PC-3 (cell line): Measurements from ENCODE around the gene ZBTB7C. TPM values are rescaled to one million over a fixed set of nuclear protein-coding genes. Genes with fewer than 3 reads are reported as not detected.
A peak's percentile ranks its signal among the peaks of the same experiment; 100 is the strongest.

Source experiments
- ATAC-seq: fragments of 200-7000 bp; cut with Tn5 transposase; 2 replicates; pipeline ENCODE4 v1.9.1; 2020; ENCODE audit warnings: mild to moderate bottlenecking, moderate library complexity
- BruUV-seq: library from RNA; stranded (reverse); fragments of 400-500 nt; replicated peaks from 2 replicates; lab custom pipeline; 2021; lab: Mats Ljungman, UMichigan
- CTCF ChIA-PET: fragments of 300-600 bp; sonication (Branson Sonifier 250); formaldehyde crosslinking; loops from one replicate; lab custom pipeline; 2022; ENCODE audit warnings: antibody characterized with exemption; lab: Charles Lee
- POLR2A ChIA-PET: fragments of 300-600 bp; sonication (Branson Sonifier 250); formaldehyde crosslinking; loops from one replicate; lab custom pipeline; 2022; ENCODE audit warnings: antibody characterized with exemption; ENCODE audit not compliant: unreplicated experiment; lab: Charles Lee
- DNase-seq: peaks from one replicate; pipeline ENCODE4 v3.0.0-alpha.2; 2015
- H2AFZ ChIP-seq: fragments of 300-600 bp; sonication (generic); 2 replicates; pipeline ENCODE4 v1.6.0; 2016; ENCODE audit warnings: antibody characterized with exemption, low read length
- H3F3A ChIP-seq: fragments of 300-600 bp; sonication (generic); one replicate; pipeline ENCODE4 v1.6.0; 2017; ENCODE audit warnings: antibody characterized with exemption, low read length, control low read depth, mild to moderate bottlenecking; ENCODE audit not compliant: unreplicated experiment
- H3K27ac ChIP-seq: fragments of 300-600 bp; sonication (generic); 2 replicates; pipeline ENCODE4 v1.5.1; 2016; ENCODE audit warnings: mild to moderate bottlenecking, low read length
- H3K27me3 ChIP-seq: fragments of 300-600 bp; sonication (generic); 2 replicates; pipeline ENCODE4 v1.6.1; 2016; ENCODE audit warnings: low read length, mixed read lengths
- H3K36me3 ChIP-seq: fragments of 300-600 bp; sonication (generic); 2 replicates; pipeline ENCODE4 v1.6.1; 2016; ENCODE audit warnings: low read depth, mixed run types, low read length, mixed read lengths
- H3K4me1 ChIP-seq: fragments of 300-600 bp; sonication (generic); 2 replicates; pipeline ENCODE4 v1.5.1; 2016; ENCODE audit warnings: low read length; ENCODE audit not compliant: insufficient read depth
- H3K4me2 ChIP-seq: fragments of 300-600 bp; sonication (generic); 2 replicates; pipeline ENCODE4 v1.6.0; 2016; ENCODE audit warnings: low read length
- H3K4me3 ChIP-seq: fragments of 300-600 bp; sonication (generic); 2 replicates; pipeline ENCODE4 v1.5.1; 2016; ENCODE audit warnings: mild to moderate bottlenecking, low read length, mixed read lengths
- H3K79me2 ChIP-seq: fragments of 300-600 bp; sonication (generic); 2 replicates; pipeline ENCODE4 v1.6.1; 2017; ENCODE audit warnings: low read length, mixed read lengths
- H3K9ac ChIP-seq: fragments of 300-600 bp; sonication (generic); 2 replicates; pipeline ENCODE4 v1.6.0; 2016; ENCODE audit warnings: mild to moderate bottlenecking, low read length
- H3K9me2 ChIP-seq: fragments of 300-600 bp; sonication (generic); replicated peaks from 2 replicates; pipeline ENCODE4 v1.6.1; 2016; ENCODE audit warnings: mixed run types, low read length, mixed read lengths
- H3K9me3 ChIP-seq: fragments of 300-600 bp; sonication (generic); 2 replicates; pipeline ENCODE4 v1.6.1; 2016; ENCODE audit warnings: low read length, mixed read lengths
- H4K20me1 ChIP-seq: fragments of 300-600 bp; sonication (generic); 2 replicates; pipeline ENCODE4 v1.6.1; 2016; ENCODE audit warnings: low read length, mixed read lengths
- CTCF ChIP-seq: fragments of 300-600 bp; sonication (generic); conservative IDR thresholded peaks from 2 replicates; pipeline ENCODE4 v1.5.1; 2017; ENCODE audit warnings: antibody characterized with exemption, low read depth, mild to moderate bottlenecking, low read length
- EZH2 ChIP-seq: fragments of 300-600 bp; sonication (generic); IDR thresholded peaks from one replicate; pipeline ENCODE4 v1.6.1; 2017; ENCODE audit warnings: antibody characterized with exemption, mild to moderate bottlenecking, low read length; ENCODE audit not compliant: unreplicated experiment
- EZH2phosphoT487 ChIP-seq: fragments of 300-600 bp; sonication (generic); IDR thresholded peaks from 2 replicates; pipeline ENCODE4 v1.6.1; 2018; ENCODE audit warnings: mild to moderate bottlenecking, antibody characterized with exemption, low read length, borderline replicate concordance
- intact Hi-C: fragments of 100-400 bp; cut with micrococcal nuclease; formaldehyde crosslinking; loops from 2 replicates; pipeline ENCODE4 v1.9.0; 2023
- total RNA-seq: library from RNA; depleted of rRNA; stranded (reverse); fragments of >200 nt; gene quantifications from 2 replicates; pipeline ENCODE4 v1.2.3, GENCODE V29; 2014

Gene ZBTB7C
- total RNA-seq, 1 experiment from 2014 or later = 1.3 TPM

GRCh38 chr18:48151421-48152065 lies 257.6 kb downstream of the ZBTB7C start:
- intact Hi-C loops = no loop called here
- H3K9me3 ChIP-seq = no peaks in the 10 kb centered on the region
- no peaks in the 10 kb centered on the region for H3K9me2 ChIP-seq
- ATAC-seq = no peak
- no peaks in the 10 kb centered on the region for H3K36me3 ChIP-seq
- H3K79me2 ChIP-seq = no peaks in the 10 kb centered on the region
- ChIA-PET POLR2A (no interaction called here), CTCF (no interaction called here)
- H3K9ac ChIP-seq = no peak overlapping the region
- BruUV-seq = no TSS peak
- H3K27me3 ChIP-seq = no peaks in the 10 kb centered on the region
- H3K4me2 ChIP-seq = 0 out of 2 replicates have a peak overlapping the region, but pooled peaks have one; percentile 16
- no peak for TF ChIP-seq EZH2
- TF ChIP-seq CTCF = no peak
- no peak for TF ChIP-seq EZH2phosphoT487
- H3K27ac ChIP-seq = peak overlapping the region; percentile 79
- no peak for DNase-seq
- peaks cover 36% of the 10 kb centered on the region for H3K4me1 ChIP-seq
- H3F3A ChIP-seq = no peaks in the 10 kb centered on the region
- no peak overlapping the region for H2AFZ ChIP-seq
- no peak overlapping the region for H3K4me3 ChIP-seq
- no peaks in the 10 kb centered on the region for H4K20me1 ChIP-seq

- DNase-seq (no peak), ATAC-seq (no peak)
- H3F3A ChIP-seq = no peaks in the 10 kb centered on the region
- no peak overlapping the region for H2AFZ ChIP-seq
- no peaks in the 10 kb centered on the region for H3K27me3 ChIP-seq
- H3K9ac ChIP-seq = no peak overlapping the region
- no peaks in the 10 kb centered on the region for H3K79me2 ChIP-seq
- peaks cover 27% of the 10 kb centered on the region for H3K4me1 ChIP-seq
- ChIA-PET CTCF (no interaction called here), POLR2A (no interaction called here)
- no peak overlapping the region for H3K4me2 ChIP-seq
- no peaks in the 10 kb centered on the region for H3K36me3 ChIP-seq
- no peaks in the 10 kb centered on the region for H3K9me3 ChIP-seq
- no peaks in the 10 kb centered on the region for H3K9me2 ChIP-seq
- no TSS peak for BruUV-seq
- H4K20me1 ChIP-seq = no peaks in the 10 kb centered on the region
- intact Hi-C loops = no loop called here
- TF ChIP-seq EZH2phosphoT487 = no peak
- no peak for TF ChIP-seq CTCF
- no peak for TF ChIP-seq EZH2
- H3K27ac ChIP-seq = no peak overlapping the region
- H3K4me3 ChIP-seq = no peak overlapping the region
These were observed 260.0 kb downstream of the ZBTB7C start for GRCh38 chr18:48149020-48149685.

- no peaks in the 10 kb centered on the region for H3K36me3 ChIP-seq
- no peak for TF ChIP-seq EZH2
- TF ChIP-seq CTCF = no peak
- no peak for TF ChIP-seq EZH2phosphoT487
- no peaks in the 10 kb centered on the region for H4K20me1 ChIP-seq
- H3K27ac ChIP-seq = no peak overlapping the region
- H3K4me3 ChIP-seq = no peak overlapping the region
- no peak overlapping the region for H3K4me2 ChIP-seq
- no peak for ATAC-seq
- no peaks in the 10 kb centered on the region for H3F3A ChIP-seq
- H3K79me2 ChIP-seq = no peaks in the 10 kb centered on the region
- ChIA-PET POLR2A (no interaction called here), CTCF (no interaction called here)
- DNase-seq = no peak
- no peak overlapping the region for H3K9ac ChIP-seq
- no peak overlapping the region for H2AFZ ChIP-seq
- H3K4me1 ChIP-seq = peaks cover 11% of the 10 kb centered on the region
- H3K9me2 ChIP-seq = no peaks in the 10 kb centered on the region
- intact Hi-C loops = no loop called here
- H3K27me3 ChIP-seq = no peaks in the 10 kb centered on the region
- no TSS peak for BruUV-seq
- H3K9me3 ChIP-seq = no peaks in the 10 kb centered on the region
These were observed 266.2 kb downstream of the ZBTB7C start for GRCh38 chr18:48142994-48143393.
